ELR (cell line): ENCODE data around the gene SCT.
A peak's percentile ranks its signal among the peaks of the same experiment; 100 is the strongest.

Experiments
- DNase-seq: peaks from one replicate; pipeline ENCODE4 v3.0.0-alpha.2; 2015; ENCODE audit warnings: low read depth

The SCT gene

GRCh38 chr11:610146-610801 lies 16.7 kb downstream of the SCT start:
- DNase-seq, result no peak

GRCh38 chr11:609341-609811 lies 17.6 kb downstream of the SCT start:
- no peak for DNase-seq

GRCh38 chr11:608791-609251 lies 18.2 kb downstream of the SCT start:
- no peak for DNase-seq

GRCh38 chr11:607971-608659 lies 18.9 kb downstream of the SCT start:
- DNase-seq, result no peak

GRCh38 chr11:607020-607780 lies 19.8 kb downstream of the SCT start:
- no peak for DNase-seq

- DNase-seq, result no peak
Observed at GRCh38 chr11:606245-606644, 20.7 kb downstream of the SCT start.

- no peak for DNase-seq
Observed at GRCh38 chr11:605286-606129, 21.5 kb downstream of the SCT start.

- no peak for DNase-seq
Observed at GRCh38 chr11:603154-603553, 23.8 kb downstream of the SCT start.

- no peak for DNase-seq
Observed at GRCh38 chr11:601573-602245, 25.3 kb downstream of the SCT start.

- DNase-seq, result no peak
Observed at GRCh38 chr11:598005-598680, 28.8 kb downstream of the SCT start.

GRCh38 chr11:597166-597725 lies 29.7 kb downstream of the SCT start:
- DNase-seq, result no peak

- DNase-seq, result no peak
Observed at GRCh38 chr11:596374-596773, 30.6 kb downstream of the SCT start.

- DNase-seq, result no peak
Observed at GRCh38 chr11:595400-595799, 31.6 kb downstream of the SCT start.

GRCh38 chr11:593347-593746 lies 33.6 kb downstream of the SCT start:
- no peak for DNase-seq

GRCh38 chr11:592918-593317 lies 34.1 kb downstream of the SCT start:
- no peak for DNase-seq

- DNase-seq, result no peak
Observed at GRCh38 chr11:592501-592900, 34.5 kb downstream of the SCT start.

GRCh38 chr11:590997-591396 lies 36.0 kb downstream of the SCT start:
- DNase-seq, result no peak

GRCh38 chr11:589798-590197 lies 37.2 kb downstream of the SCT start:
- DNase-seq, result no peak

GRCh38 chr11:587978-588380 lies 39.0 kb downstream of the SCT start:
- peak; percentile 76 for DNase-seq

- DNase-seq, result no peak
Observed at GRCh38 chr11:587546-587945, 39.4 kb downstream of the SCT start.
